ENCODE data around the gene ESPN.
"Not testable (repeated sequence)": the region's sequence is repeated elsewhere in the genome, so short reads cannot be mapped to it uniquely, and the experiment has no call there.

ESPN gene

DNA sequence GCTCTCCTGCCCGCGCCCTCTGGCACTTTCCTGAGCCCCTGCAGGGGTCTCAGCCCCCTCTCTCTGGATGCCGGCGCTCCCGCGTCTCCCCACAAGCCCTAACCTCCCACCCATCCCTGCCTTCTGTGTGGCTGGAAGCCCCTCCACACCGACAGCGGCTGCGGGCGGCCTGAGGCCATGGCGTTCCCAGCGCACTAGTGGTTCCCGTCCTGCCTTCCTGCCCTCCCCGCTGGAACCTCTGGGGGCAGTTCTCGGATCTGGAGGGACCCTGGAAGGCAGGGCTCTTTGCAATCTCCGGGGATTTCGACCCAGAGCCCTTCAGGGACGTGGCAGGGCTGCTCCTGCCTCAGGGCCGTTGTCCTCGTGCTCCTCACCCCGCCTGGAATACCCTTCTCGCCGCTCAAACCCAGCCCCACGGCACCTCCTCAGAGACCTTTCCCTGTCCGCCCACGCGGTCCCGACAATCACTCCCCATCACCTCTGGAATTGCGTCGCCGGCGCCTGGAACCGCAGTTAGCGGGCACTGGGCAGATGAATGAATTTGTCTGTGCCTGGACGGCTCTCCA is 493 bp upstream of the ESPN start:
- POLR2A ChIA-PET, result no interaction called here
- no peak overlapping the region for H3K4me3 ChIP-seq (ENCODE audit: low read depth, low read length)
- TF ChIP-seq, protein P1, sequence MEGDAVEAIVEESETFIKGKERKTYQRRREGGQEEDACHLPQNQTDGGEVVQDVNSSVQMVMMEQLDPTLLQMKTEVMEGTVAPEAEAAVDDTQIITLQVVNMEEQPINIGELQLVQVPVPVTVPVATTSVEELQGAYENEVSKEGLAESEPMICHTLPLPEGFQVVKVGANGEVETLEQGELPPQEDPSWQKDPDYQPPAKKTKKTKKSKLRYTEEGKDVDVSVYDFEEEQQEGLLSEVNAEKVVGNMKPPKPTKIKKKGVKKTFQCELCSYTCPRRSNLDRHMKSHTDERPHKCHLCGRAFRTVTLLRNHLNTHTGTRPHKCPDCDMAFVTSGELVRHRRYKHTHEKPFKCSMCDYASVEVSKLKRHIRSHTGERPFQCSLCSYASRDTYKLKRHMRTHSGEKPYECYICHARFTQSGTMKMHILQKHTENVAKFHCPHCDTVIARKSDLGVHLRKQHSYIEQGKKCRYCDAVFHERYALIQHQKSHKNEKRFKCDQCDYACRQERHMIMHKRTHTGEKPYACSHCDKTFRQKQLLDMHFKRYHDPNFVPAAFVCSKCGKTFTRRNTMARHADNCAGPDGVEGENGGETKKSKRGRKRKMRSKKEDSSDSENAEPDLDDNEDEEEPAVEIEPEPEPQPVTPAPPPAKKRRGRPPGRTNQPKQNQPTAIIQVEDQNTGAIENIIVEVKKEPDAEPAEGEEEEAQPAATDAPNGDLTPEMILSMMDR (IDR thresholded peaks at IDR 0.05; ENCODE audit: insufficient read depth, low read length, missing control alignments), result no peak
- CTCF ChIA-PET, result interaction anchor here (0.8 to 3.1 kb wide), 8 partner anchors 9 to 178 kb away, joined by 3 to 31 read pairs (median 7); no protein-coding TSS in a partner anchor
- no peak for DNase-seq (ENCODE audit: low read depth, low spot score)

DNA sequence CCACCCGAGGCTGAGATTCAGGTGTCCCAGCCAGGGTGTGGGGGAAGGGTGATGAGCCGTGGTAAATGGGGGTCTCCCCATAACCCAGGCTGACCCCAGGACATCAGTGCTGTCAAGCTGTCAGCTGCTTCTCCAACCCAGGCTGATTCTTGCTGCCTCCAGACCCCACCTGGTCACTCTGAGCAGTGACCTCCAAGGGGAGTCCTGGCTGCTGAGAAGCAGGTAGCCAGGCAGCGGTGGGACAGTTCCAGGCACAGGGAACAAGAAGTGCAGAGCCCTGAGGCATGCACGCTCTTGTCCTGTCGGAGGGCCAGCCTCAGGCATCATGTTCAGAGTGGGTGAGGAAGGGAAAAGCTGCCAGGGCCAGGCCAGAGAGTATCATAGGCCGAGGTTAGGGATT is 1.1 kb downstream of the ESPN start:
- ChIA-PET POLR2A (no interaction called here), CTCF (interaction anchor here (0.6 to 1.7 kb wide), 5 partner anchors 11 to 179 kb away, joined by 3 to 20 read pairs (median 6); no protein-coding TSS in a partner anchor)
- no peak overlapping the region for H3K4me3 ChIP-seq (ENCODE audit: low read depth, low read length)
- DNase-seq (ENCODE audit: low read depth, low spot score), result no peak
- TF ChIP-seq, protein P1 (IDR thresholded peaks at IDR 0.05; ENCODE audit: insufficient read depth, low read length, missing control alignments), result no peak

DNA sequence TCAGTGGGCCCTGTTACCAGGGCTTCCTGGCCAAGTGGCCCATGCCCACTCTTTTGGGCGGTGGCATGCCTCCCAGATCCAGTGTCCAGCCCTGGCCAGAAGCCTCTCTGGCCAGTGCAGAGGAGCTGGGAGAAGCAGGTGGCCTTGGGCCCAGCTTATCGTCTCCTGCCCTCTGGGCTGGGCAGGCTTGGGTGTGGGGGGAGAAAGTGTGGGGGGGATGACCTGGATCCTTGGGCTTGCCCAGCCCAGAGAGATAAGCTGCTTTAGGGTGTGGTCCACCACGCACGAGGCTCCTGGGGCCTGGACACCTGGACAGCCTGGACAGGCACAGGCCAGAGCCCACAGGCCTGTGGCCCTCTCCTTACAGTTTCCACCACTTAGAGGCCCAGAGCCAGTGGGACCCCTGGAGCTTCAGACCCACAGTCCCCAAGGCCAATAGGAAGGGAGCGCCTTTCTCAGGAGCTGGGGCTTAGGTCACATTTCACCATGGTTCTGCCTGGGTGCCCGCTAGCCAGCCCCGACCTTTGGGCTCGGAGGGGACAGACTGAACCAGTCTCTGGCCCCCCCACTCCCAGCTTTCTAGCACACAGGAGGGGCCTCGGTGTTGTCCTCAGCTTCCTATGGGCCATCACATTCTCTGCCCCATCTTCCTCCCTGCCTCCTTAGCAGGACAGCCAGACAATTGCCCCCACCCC is 1.8 kb downstream of the ESPN start:
- POLR2A ChIA-PET, result no interaction called here
- TF ChIP-seq, protein P1 (IDR thresholded peaks at IDR 0.05; ENCODE audit: insufficient read depth, low read length, missing control alignments), result no peak
- no peak for DNase-seq (ENCODE audit: low read depth, low spot score)
- no peak overlapping the region for H3K4me3 ChIP-seq (ENCODE audit: low read depth, low read length)
- CTCF ChIA-PET, result interaction anchor here (0.6 to 1.7 kb wide), 4 partner anchors 12 to 59 kb away, joined by 3 to 20 read pairs (median 3); no protein-coding TSS in a partner anchor

DNA sequence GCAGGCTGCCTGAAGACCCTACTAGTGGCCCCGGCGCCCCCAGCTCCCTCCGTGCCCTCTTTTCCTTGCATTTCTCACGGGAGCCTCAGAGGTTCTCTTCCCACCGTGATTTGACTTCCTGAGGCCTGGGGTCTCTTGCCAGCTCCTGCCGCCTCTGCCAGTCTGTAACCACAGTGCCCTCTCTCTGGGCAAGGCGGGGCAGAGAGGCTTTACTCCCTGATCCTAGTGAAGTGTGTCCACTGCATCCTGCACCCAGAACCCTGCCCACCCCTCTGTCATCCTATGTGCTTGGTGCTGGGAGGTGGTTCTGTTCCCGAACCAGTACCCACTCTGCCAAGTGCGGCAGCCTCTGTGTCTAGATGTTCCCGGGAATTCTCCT is 2.4 kb downstream of the ESPN start:
- ChIA-PET POLR2A (no interaction called here), CTCF (interaction anchor here (0.7 to 1.7 kb wide), 3 partner anchors 11 to 59 kb away, joined by 3 to 20 read pairs (median 3); no protein-coding TSS in a partner anchor)
- no peak overlapping the region for H3K4me3 ChIP-seq (ENCODE audit: low read depth, low read length)
- TF ChIP-seq, protein P1 (IDR thresholded peaks at IDR 0.05; ENCODE audit: insufficient read depth, low read length, missing control alignments), result no peak
- DNase-seq (ENCODE audit: low read depth, low spot score), result no peak

DNA sequence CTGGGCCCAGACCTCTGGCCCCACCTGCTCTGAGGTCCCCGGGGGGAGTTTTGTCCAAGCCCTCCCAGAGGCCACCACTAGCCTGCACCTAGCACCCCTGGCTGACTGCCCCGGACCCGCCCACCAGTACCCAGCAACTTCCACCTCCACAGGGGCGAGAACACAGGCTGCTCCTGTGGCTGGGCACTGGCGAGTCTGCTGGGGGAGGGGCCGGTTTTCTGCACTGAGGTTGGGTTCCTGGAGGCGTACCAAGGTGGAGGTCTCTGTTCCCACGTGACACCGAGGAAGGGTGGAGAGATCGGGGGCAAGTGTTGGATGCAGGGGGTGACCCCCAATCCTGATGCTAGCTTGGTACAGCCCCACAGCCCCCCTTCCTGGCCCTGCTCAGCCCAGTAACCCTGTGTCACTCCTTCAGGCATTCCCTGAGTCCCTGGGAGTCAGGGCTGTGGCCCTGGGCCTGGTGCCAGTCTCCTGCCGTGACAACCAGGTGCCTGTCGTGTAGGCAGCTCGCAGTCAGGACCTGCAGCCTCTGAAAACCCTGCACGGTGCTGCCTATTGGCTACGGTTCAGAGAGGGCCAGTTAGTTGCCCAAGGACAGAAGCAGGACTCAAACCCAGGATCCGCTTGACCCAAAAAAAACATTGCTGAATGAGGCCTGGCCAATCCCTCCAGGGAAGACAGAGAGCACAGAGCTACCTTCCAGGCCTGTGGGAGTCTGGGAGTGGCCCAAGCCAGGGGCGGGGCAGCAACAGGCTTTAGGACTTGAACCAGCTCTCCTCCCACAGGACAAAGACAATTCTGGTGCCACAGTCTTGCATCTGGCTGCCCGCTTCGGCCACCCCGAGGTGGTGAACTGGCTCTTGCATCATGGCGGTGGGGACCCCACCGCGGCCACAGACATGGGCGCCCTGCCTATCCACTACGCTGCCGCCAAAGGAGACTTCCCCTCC is 3.1 kb downstream of the ESPN start:
- H3K4me3 ChIP-seq (ENCODE audit: low read depth, low read length), result no peak overlapping the region
- POLR2A ChIA-PET, result no interaction called here
- no peak for DNase-seq (ENCODE audit: low read depth, low spot score)
- CTCF ChIA-PET, result interaction anchor here (1.7 to 3.9 kb wide), 2 partner anchors 11 kb away, joined by 20 to 34 read pairs; no protein-coding TSS in a partner anchor
- TF ChIP-seq, protein P1 (IDR thresholded peaks at IDR 0.05; ENCODE audit: insufficient read depth, low read length, missing control alignments), result no peak

DNA sequence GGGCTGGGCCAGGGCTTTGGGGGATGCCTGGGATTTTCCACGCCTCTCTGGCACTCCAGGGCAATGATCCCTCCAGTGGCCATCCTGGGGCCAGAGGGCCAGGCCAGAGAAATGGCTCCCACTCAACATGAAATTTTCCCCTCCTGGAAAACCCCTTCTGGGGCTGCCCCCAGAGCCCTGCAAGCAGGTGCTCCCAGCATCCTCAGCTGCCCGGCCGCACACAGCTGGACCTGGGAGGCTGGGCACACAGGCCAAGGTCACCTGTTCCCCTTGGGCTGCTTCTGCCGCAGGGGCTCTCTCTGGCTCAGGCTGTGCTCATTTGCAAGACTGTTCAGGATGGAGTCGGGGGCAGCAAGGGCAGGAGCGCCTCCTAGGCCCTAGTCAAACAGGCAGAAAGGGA is 3.9 kb downstream of the ESPN start:
- CTCF ChIA-PET, result interaction anchor here (3.9 kb wide), 1 partner anchor 11 kb away, joined by 34 read pairs; no protein-coding TSS in a partner anchor
- POLR2A ChIA-PET; DNase-seq (ENCODE audit: low read depth, low spot score); H3K4me3 ChIP-seq (ENCODE audit: low read depth, low read length): not testable (repeated sequence)

DNA sequence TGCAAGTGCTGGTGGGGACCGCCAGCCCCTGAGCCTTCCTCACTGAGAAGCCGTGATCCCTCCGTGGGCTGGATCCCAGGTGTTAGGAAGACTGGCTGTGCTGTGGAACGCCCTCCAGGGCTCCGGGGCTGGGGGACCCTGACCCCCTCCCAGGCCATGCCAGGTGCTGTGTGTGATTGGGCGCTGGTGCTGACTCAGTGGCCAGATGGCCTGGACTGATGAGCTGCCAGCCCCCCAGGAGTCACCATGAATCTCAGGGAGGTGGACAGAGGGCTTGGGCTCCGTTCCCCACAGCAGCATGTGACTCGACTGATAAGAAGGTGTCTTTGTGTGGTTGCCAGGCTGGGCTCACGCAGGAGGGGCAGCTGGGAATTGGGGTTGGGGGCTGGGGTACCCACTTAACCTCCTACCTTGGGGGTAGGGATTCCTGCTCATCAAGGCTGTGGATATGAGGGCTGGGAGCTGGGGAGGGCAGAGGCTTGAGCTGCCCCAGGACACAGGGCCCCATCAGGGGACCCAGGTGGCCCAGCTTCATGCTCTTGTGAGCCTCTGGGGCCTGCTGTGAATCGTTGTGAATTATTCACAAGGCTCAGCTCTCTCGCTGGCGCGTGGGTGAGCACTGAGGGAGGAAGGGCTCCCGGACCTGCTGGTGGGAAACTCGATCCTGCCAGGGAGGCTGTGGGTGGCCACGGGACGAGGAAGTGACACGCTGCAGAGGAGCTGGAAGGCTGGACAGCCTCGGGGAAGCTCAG is 5.3 kb downstream of the ESPN start:
- H3K4me3 ChIP-seq (ENCODE audit: low read depth, low read length); DNase-seq (ENCODE audit: low read depth, low spot score); POLR2A ChIA-PET: not testable (repeated sequence)
- CTCF ChIA-PET, result interaction anchor here (0.6 to 3.9 kb wide), 5 partner anchors 9 to 84 kb away, joined by 3 to 34 read pairs (median 3); no protein-coding TSS in a partner anchor

DNA sequence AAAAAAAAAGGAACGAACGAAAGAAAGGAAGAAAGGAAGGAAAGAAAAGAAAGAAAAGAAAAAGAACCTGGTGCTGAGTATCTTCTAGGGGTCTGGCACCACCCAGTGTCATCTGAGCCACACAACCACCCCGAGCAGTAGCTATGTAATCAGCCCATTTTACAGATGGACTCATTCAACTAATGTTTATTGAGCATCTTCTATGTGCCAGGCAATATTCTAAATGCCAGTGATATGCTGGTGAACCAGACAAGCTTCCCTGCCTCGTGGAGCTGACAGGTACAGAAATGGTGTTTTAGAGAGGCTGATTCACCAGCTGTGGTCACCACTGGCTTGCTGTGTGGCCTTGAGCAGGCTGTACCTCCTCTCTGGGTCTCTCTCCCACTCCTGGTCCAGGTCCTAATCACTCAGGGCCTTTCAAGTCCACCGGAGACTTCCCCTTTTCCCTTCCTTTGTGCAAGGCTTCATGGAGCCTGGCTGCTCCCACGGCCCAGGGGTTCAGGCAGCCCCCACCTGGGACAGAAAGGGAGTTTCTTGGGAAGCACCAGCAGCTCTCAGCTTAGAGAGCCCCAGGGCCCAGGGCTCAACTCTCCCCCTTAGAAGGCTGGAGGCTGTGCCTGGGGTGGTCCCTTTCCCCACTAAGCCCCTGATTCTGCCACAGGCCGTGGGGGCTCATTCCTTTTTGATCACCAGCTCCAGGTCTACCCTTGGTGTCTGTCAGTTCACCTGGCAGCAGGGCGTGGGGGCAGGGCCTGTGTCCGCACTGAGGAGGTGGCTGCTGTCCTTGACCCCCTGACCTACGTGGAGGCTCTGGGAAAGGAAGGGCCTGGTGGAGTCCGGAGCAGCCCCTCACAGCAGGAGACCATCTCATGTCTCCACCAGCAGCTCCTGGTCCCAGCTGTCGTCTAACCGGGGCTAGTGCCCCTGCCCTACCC is 7.3 kb downstream of the ESPN start:
- CTCF ChIA-PET, result interaction anchor here (1.6 to 2.0 kb wide), 2 partner anchors 9 to 18 kb away, joined by 4 to 9 read pairs; no protein-coding TSS in a partner anchor
- H3K4me3 ChIP-seq (ENCODE audit: low read depth, low read length); DNase-seq (ENCODE audit: low read depth, low spot score); POLR2A ChIA-PET: not testable (repeated sequence)
